ENCODE results near the gene ELMOD1.

The ELMOD1 gene

DNA sequence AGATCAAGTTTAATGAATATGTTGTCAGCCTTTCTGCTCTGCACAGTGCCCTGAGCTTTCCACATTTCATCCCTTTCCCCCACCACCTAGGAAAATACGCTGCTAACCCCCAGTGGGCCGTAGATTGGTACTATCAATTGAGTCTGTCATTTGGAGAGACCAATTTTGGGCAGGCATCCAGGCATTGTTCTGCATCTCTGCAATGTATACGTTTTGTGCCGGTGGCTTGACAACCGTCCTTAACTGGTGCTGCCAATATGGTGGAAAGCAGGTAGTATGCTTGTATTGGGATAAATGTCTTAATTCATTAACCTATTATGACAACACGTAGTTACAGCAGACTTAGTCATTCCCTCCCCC, 1.3 kb downstream of the ELMOD1 start:
- Histone ChIP-seq H3K27ac (ENCODE audit: low read depth, low read length) (no peak overlapping the region), H3K36me3 (ENCODE audit: control insufficient read depth, low read length) (no peaks in the 10 kb centered on the region), H3K4me3 (ENCODE audit: low read length) (no peak overlapping the region), H4K20me1 (ENCODE audit: control insufficient read depth, insufficient read depth, low read depth, low read length) (no peaks in the 10 kb centered on the region), H3F3A (ENCODE audit: control insufficient read depth, insufficient read depth) (no peaks in the 10 kb centered on the region), H3K4me2 (ENCODE audit: low read length) (no peak overlapping the region), H3K79me2 (ENCODE audit: control insufficient read depth, low read length) (no peaks in the 10 kb centered on the region), H3K9me2 (replicated peaks; ENCODE audit: control insufficient read depth, low read length) (no peaks in the 10 kb centered on the region), H3K9me3 (ENCODE audit: control insufficient read depth, insufficient read depth, low read length) (no peaks in the 10 kb centered on the region), H3K27me3 (ENCODE audit: control insufficient read depth, low read length) (peaks cover 89% of the 10 kb centered on the region), H3K4me1 (ENCODE audit: control insufficient read depth, low read length) (peaks cover 9% of the 10 kb centered on the region)
- no peak for TF ChIP-seq EZH2phosphoT487 (IDR thresholded peaks at IDR 0.05; ENCODE audit: borderline replicate concordance, low read length)
- TF ChIP-seq, protein P1, sequence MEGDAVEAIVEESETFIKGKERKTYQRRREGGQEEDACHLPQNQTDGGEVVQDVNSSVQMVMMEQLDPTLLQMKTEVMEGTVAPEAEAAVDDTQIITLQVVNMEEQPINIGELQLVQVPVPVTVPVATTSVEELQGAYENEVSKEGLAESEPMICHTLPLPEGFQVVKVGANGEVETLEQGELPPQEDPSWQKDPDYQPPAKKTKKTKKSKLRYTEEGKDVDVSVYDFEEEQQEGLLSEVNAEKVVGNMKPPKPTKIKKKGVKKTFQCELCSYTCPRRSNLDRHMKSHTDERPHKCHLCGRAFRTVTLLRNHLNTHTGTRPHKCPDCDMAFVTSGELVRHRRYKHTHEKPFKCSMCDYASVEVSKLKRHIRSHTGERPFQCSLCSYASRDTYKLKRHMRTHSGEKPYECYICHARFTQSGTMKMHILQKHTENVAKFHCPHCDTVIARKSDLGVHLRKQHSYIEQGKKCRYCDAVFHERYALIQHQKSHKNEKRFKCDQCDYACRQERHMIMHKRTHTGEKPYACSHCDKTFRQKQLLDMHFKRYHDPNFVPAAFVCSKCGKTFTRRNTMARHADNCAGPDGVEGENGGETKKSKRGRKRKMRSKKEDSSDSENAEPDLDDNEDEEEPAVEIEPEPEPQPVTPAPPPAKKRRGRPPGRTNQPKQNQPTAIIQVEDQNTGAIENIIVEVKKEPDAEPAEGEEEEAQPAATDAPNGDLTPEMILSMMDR (IDR thresholded peaks at IDR 0.05; ENCODE audit: low read depth, low read length, poor library complexity, severe bottlenecking), result no peak

DNA sequence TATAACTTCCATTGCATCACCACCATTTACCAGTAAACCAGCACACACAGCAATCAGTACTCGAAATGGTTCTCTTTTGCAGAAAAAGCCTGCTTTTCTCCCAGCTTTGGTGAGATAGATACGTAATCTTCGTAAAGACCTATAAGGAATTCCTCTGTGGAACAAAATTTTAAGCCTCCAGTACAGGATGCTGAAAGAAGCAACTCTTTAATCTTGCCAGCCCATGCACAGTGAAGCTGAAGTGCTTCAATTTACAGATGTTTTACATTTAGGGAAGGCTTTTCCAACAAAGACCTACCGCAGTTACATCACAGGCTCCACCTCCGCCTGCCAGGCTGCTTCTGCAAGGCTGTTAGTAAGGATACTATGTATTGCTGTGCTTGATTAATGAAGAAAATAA, 1.9 kb downstream of the ELMOD1 start:
- Histone ChIP-seq H3K79me2 (ENCODE audit: control insufficient read depth, low read length) (no peaks in the 10 kb centered on the region), H3F3A (ENCODE audit: control insufficient read depth, insufficient read depth) (no peaks in the 10 kb centered on the region), H3K4me1 (ENCODE audit: control insufficient read depth, low read length) (peaks cover 9% of the 10 kb centered on the region), H3K27me3 (ENCODE audit: control insufficient read depth, low read length) (peaks cover 89% of the 10 kb centered on the region), H4K20me1 (ENCODE audit: control insufficient read depth, insufficient read depth, low read depth, low read length) (no peaks in the 10 kb centered on the region), H3K36me3 (ENCODE audit: control insufficient read depth, low read length) (no peaks in the 10 kb centered on the region), H3K27ac (ENCODE audit: low read depth, low read length) (no peak overlapping the region), H3K4me2 (ENCODE audit: low read length) (no peak overlapping the region), H3K9me3 (ENCODE audit: control insufficient read depth, insufficient read depth, low read length) (no peaks in the 10 kb centered on the region), H3K9me2 (replicated peaks; ENCODE audit: control insufficient read depth, low read length) (no peaks in the 10 kb centered on the region), H3K4me3 (ENCODE audit: low read length) (no peak overlapping the region)
- no peak for TF ChIP-seq EZH2phosphoT487 (IDR thresholded peaks at IDR 0.05; ENCODE audit: borderline replicate concordance, low read length)
- TF ChIP-seq, protein P1 (IDR thresholded peaks at IDR 0.05; ENCODE audit: low read depth, low read length, poor library complexity, severe bottlenecking), result no peak

DNA sequence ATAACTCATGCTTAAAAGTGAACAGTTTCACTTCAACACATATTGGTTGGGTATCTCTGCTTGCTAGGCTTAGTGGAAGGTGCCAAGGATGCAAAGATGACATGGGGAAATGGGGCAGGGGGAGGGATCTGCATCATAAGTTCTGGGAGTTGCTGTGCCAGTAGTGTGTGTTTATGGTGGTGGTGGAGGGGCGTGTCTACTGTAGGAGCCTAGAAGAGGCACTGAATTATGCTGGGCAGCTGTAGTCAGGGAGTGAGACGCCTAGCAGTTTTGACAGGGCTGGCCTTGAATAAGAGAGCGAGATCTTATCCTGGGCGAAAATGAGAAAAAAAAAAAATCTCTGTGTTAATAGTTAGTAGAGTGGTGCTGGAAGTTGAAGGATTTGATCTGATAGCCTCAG, 3.0 kb downstream of the ELMOD1 start:
- H3K4me1 ChIP-seq (ENCODE audit: control insufficient read depth, low read length), result peaks cover 9% of the 10 kb centered on the region
- no peaks in the 10 kb centered on the region for H3F3A ChIP-seq (ENCODE audit: control insufficient read depth, insufficient read depth)
- no peaks in the 10 kb centered on the region for H3K36me3 ChIP-seq (ENCODE audit: control insufficient read depth, low read length)
- H3K27me3 ChIP-seq (ENCODE audit: control insufficient read depth, low read length), result peaks cover 78% of the 10 kb centered on the region
- H3K9me2 ChIP-seq (replicated peaks; ENCODE audit: control insufficient read depth, low read length), result no peaks in the 10 kb centered on the region
- no peak overlapping the region for H3K4me2 ChIP-seq (ENCODE audit: low read length)
- TF ChIP-seq EZH2phosphoT487 (IDR thresholded peaks at IDR 0.05; ENCODE audit: borderline replicate concordance, low read length), result no peak
- TF ChIP-seq, protein P1 (IDR thresholded peaks at IDR 0.05; ENCODE audit: low read depth, low read length, poor library complexity, severe bottlenecking), result no peak
- no peaks in the 10 kb centered on the region for H3K9me3 ChIP-seq (ENCODE audit: control insufficient read depth, insufficient read depth, low read length)
- no peak overlapping the region for H3K4me3 ChIP-seq (ENCODE audit: low read length)
- no peaks in the 10 kb centered on the region for H3K79me2 ChIP-seq (ENCODE audit: control insufficient read depth, low read length)
- H4K20me1 ChIP-seq (ENCODE audit: control insufficient read depth, insufficient read depth, low read depth, low read length), result no peaks in the 10 kb centered on the region
- no peak overlapping the region for H3K27ac ChIP-seq (ENCODE audit: low read depth, low read length)

DNA sequence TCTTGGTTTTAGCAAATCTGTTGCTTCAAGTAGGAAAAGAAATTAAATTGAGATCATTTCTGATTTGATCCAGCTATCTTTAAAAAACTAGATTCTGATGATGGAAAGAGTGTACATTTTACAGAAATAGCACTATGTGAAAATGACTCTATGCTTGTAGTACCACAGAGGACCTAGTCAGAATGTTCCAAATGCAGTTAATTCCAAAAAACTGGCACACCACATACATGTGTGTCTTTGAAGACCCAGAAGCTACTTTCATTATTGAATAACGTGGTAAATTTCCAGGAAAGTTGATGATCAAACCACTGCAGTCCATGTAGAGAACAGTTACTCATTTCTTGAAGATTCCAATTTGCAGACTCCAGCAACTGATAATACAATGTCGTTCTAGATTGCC, 3.8 kb downstream of the ELMOD1 start:
- no peaks in the 10 kb centered on the region for H3K79me2 ChIP-seq (ENCODE audit: control insufficient read depth, low read length)
- H3K4me3 ChIP-seq (ENCODE audit: low read length), result no peak overlapping the region
- H3K27ac ChIP-seq (ENCODE audit: low read depth, low read length), result no peak overlapping the region
- H3K27me3 ChIP-seq (ENCODE audit: control insufficient read depth, low read length), result peaks cover 70% of the 10 kb centered on the region
- no peak for TF ChIP-seq EZH2phosphoT487 (IDR thresholded peaks at IDR 0.05; ENCODE audit: borderline replicate concordance, low read length)
- TF ChIP-seq, protein P1 (IDR thresholded peaks at IDR 0.05; ENCODE audit: low read depth, low read length, poor library complexity, severe bottlenecking), result no peak
- no peak overlapping the region for H3K4me2 ChIP-seq (ENCODE audit: low read length)
- H3K4me1 ChIP-seq (ENCODE audit: control insufficient read depth, low read length), result peaks cover 9% of the 10 kb centered on the region
- no peaks in the 10 kb centered on the region for H3K9me3 ChIP-seq (ENCODE audit: control insufficient read depth, insufficient read depth, low read length)
- H3K9me2 ChIP-seq (replicated peaks; ENCODE audit: control insufficient read depth, low read length), result no peaks in the 10 kb centered on the region
- no peaks in the 10 kb centered on the region for H4K20me1 ChIP-seq (ENCODE audit: control insufficient read depth, insufficient read depth, low read depth, low read length)
- no peaks in the 10 kb centered on the region for H3K36me3 ChIP-seq (ENCODE audit: control insufficient read depth, low read length)
- H3F3A ChIP-seq (ENCODE audit: control insufficient read depth, insufficient read depth), result no peaks in the 10 kb centered on the region

Data from DOHH2 (cell line).